RWPE2 (cell line): ENCODE data around the gene RELN.
A peak's percentile ranks its signal among the peaks of the same experiment; 100 is the strongest.

Source experiments
- ATAC-seq: fragments of 200-7000 bp; cut with Tn5 transposase; 3 replicates; pipeline ENCODE4 v1.9.1; 2021; ENCODE audit warnings: low read depth
- DNase-seq: peaks from one replicate; pipeline ENCODE4 v3.0.0-alpha.2; 2020; ENCODE audit warnings: low spot score
- H3K27ac ChIP-seq: fragments of 450-650 bp; 2 replicates; pipeline ENCODE4 v1.5.1; 2017; ENCODE audit warnings: mild to moderate bottlenecking; ENCODE audit not compliant: poor library complexity, severe bottlenecking
- H3K27me3 ChIP-seq: fragments of 250-450 bp; sonication (Bioruptor Pico); 2 replicates; pipeline ENCODE4 v1.5.1; 2021; ENCODE audit warnings: mild to moderate bottlenecking, moderate library complexity; ENCODE audit not compliant: insufficient read depth, poor library complexity, severe bottlenecking
- H3K36me3 ChIP-seq: fragments of 250-450 bp; sonication (Bioruptor Pico); 2 replicates; pipeline ENCODE4 v1.5.1; 2020; ENCODE audit warnings: low read depth, mild to moderate bottlenecking, moderate library complexity
- H3K4me1 ChIP-seq: fragments of 250-450 bp; sonication (Bioruptor Pico); 2 replicates; pipeline ENCODE4 v1.5.1; 2021; ENCODE audit warnings: mild to moderate bottlenecking, moderate library complexity; ENCODE audit not compliant: insufficient read depth, poor library complexity, severe bottlenecking
- H3K4me3 ChIP-seq: fragments of 250-450 bp; sonication (Bioruptor Pico); 2 replicates; pipeline ENCODE4 v1.5.1; 2021; ENCODE audit warnings: mild to moderate bottlenecking, moderate library complexity; ENCODE audit not compliant: severe bottlenecking
- H3K9me3 ChIP-seq: fragments of 250-450 bp; sonication (Bioruptor Pico); 2 replicates; pipeline ENCODE4 v1.5.1; 2021; ENCODE audit warnings: mild to moderate bottlenecking, moderate library complexity; ENCODE audit not compliant: severe bottlenecking
- TF ChIP-seq, protein P1 (sequence below): fragments of 450-650 bp; IDR thresholded peaks from one replicate; pipeline ENCODE4 v1.5.1; 2017; ENCODE audit warnings: mild to moderate bottlenecking, moderate library complexity; ENCODE audit not compliant: poor library complexity, severe bottlenecking

Gene RELN

DNA sequence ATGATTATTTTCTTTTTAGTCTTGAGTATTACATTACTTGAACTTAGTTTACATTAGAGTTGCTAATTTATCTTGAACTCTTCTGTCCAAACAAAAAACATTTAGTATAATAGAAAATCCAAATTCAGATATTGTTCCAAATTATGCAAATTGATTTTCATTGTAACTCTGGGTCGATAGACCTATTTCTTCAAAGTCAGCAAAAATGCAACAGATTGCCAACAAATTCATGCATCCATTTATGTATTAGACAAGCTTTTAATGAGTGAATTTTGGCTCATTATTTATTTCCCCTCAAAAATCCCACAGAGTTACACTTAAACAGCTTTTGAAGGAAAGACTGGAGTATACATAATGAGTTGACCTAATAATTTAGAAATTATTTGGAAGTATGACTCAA is 240.8 kb downstream of the RELN start:
- Histone ChIP-seq H3K36me3 (no peaks in the 10 kb centered on the region), H3K4me3 (no peak overlapping the region), H3K27me3 (no peaks in the 10 kb centered on the region), H3K9me3 (no peaks in the 10 kb centered on the region), H3K4me1 (no peaks in the 10 kb centered on the region), H3K27ac (no peak overlapping the region)
- ATAC-seq (no peak), DNase-seq (no peak)
- TF ChIP-seq, protein P1, sequence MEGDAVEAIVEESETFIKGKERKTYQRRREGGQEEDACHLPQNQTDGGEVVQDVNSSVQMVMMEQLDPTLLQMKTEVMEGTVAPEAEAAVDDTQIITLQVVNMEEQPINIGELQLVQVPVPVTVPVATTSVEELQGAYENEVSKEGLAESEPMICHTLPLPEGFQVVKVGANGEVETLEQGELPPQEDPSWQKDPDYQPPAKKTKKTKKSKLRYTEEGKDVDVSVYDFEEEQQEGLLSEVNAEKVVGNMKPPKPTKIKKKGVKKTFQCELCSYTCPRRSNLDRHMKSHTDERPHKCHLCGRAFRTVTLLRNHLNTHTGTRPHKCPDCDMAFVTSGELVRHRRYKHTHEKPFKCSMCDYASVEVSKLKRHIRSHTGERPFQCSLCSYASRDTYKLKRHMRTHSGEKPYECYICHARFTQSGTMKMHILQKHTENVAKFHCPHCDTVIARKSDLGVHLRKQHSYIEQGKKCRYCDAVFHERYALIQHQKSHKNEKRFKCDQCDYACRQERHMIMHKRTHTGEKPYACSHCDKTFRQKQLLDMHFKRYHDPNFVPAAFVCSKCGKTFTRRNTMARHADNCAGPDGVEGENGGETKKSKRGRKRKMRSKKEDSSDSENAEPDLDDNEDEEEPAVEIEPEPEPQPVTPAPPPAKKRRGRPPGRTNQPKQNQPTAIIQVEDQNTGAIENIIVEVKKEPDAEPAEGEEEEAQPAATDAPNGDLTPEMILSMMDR = no peak

DNA sequence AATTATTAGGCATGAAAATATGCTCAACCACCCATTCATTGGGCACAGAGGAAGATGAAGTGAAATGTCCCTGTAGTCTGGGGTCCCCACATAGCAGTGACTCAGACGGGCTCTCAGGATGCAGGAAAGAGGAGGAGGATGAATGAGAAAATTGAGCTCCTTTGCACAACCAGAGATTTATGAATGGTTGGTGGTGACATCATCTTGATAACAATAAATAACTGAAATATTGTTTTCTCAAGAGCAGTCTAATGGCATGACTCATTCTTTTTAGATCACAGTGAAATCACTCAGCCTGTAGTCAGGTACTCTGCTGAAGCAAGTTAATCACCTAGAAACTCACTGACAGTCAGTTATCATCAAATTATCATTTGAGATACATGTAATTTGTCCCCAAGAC is 254.1 kb downstream of the RELN start:
- ATAC-seq (peak; percentile 99), DNase-seq (no peak)
- H3K27me3 ChIP-seq = no peaks in the 10 kb centered on the region
- H3K27ac ChIP-seq = no peak overlapping the region
- H3K36me3 ChIP-seq = no peaks in the 10 kb centered on the region
- no peaks in the 10 kb centered on the region for H3K9me3 ChIP-seq
- H3K4me1 ChIP-seq = peaks cover 15% of the 10 kb centered on the region
- no peak overlapping the region for H3K4me3 ChIP-seq
- TF ChIP-seq, protein P1 = no peak

DNA sequence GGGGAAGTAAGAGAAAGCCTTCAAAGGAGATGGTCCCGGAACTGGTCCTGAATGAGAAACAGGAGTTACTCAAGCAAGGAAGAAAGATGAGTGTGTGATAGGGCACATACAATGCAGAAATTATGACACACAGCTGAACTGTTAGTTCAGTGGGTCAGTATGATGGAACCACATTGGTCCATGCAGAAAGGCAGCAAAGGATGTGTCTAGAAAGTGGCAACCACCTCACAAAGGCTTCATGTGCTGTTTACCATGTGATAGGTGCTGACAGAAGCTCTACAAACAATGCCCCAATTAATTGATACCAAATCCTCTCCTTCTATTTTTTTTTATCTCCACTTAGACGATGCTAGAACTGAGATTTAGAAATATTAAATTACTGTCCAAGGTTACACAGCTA is 258.3 kb downstream of the RELN start:
- Histone ChIP-seq H3K4me3 (no peak overlapping the region), H3K9me3 (no peaks in the 10 kb centered on the region), H3K36me3 (no peaks in the 10 kb centered on the region), H3K4me1 (peaks cover 15% of the 10 kb centered on the region), H3K27me3 (no peaks in the 10 kb centered on the region), H3K27ac (no peak overlapping the region)
- DNase-seq (no peak), ATAC-seq (no peak)
- TF ChIP-seq, protein P1 = no peak

DNA sequence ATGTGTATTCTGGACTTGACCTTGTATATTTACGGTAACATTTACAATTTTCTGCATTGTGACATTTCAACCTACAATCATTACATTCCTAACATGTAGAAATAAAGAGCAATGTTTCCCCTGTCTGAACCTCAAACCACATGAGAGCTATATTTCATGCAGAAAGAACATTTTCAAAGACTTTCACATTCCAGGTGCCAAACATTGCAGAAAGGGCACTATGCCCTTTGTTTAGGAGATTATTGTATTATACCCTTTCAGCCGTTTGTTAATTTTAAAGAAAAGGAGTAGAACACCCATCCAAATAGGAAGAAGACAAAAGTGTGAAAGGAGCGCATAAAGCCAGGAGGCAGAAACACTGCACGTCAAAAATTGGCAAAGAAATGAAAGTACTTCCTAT is 260.4 kb downstream of the RELN start:
- no peak overlapping the region for H3K4me3 ChIP-seq
- H3K4me1 ChIP-seq = no peaks in the 10 kb centered on the region
- H3K27me3 ChIP-seq = no peaks in the 10 kb centered on the region
- ATAC-seq (no peak), DNase-seq (no peak)
- TF ChIP-seq, protein P1 = no peak
- H3K9me3 ChIP-seq = no peaks in the 10 kb centered on the region
- no peaks in the 10 kb centered on the region for H3K36me3 ChIP-seq
- no peak overlapping the region for H3K27ac ChIP-seq

DNA sequence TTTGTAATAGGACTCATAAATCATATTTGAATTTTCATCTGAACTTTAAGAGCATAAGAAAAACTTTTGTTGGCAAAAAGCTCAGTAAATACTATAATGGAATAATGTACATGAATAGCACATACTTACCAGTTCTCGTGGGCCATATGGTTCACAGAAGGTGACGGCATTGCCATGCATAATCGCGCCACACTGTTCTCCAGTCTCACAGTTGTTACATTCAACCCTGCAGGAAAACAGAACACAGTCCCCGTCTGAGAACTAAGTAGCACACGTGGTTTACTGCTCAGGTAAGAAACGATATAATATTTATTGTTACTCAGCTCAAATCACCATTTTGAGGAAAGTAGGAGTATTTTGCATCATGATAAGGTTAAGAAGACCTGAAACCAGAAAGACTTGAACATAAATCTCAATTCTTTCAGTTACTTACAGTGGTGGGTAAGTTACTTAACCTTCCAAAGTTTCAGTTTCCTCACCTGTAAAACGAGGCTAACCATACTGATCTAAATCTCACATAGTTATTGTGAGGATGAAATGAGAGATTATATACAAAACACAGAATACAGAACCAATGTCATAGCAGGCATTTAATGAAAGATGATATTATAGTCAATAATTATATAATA is 261.4 kb downstream of the RELN start:
- Histone ChIP-seq H3K4me1 (no peaks in the 10 kb centered on the region), H3K27ac (no peak overlapping the region), H3K4me3 (no peak overlapping the region), H3K9me3 (no peaks in the 10 kb centered on the region), H3K36me3 (no peaks in the 10 kb centered on the region), H3K27me3 (no peaks in the 10 kb centered on the region)
- ATAC-seq (no peak), DNase-seq (no peak)
- TF ChIP-seq, protein P1 = no peak
